HG03575 (cell line): ENCODE measurements around the gene RALGAPB.

Experiments
- ATAC-seq: cut with Tn5 transposase; IDR thresholded peaks from one replicate; pipeline ENCODE4 v1.9.1; 2021; ENCODE audit not compliant: unreplicated experiment, insufficient number of reproducible peaks, low FRiP score; ENCODE audit errors: extremely low read depth

The RALGAPB gene

DNA sequence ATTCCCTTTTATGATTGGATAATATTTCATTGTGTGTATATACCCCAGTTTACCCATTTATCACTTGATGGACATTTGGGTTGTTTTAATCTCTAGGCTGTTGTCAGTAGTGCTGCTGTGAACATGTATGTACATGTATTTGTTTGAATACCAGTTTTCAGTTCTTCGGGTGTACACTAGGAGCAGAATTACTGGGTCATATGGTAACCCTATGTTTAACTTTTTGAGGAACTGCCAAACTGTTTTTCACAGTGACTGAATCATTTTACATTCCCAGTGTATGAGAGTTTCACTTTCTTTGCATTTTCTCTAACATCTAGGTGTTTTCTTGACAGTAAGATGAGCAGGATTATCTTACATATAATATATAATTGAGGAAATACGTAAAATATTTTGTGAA, 63.7 kb downstream of the RALGAPB start:
- ATAC-seq: no peak

DNA sequence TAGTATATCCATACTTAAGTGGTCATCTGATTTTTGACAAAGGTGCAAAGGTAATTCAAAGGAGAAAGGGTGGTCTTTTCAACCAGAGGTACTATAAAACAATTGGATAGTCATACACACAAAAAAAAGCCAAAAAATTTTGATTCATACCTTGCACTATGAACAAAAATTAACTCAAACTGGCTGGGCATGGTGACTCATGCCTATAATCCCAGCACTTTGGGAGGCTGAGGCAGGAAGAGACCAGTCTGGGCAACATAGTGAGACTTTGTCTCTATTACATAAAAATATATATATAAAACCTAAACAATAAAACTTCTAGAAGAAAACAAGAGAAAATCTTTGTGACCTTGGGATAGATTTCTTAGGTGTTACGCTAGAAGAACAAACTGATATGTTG, 64.5 kb downstream of the RALGAPB start:
- ATAC-seq: no peak

DNA sequence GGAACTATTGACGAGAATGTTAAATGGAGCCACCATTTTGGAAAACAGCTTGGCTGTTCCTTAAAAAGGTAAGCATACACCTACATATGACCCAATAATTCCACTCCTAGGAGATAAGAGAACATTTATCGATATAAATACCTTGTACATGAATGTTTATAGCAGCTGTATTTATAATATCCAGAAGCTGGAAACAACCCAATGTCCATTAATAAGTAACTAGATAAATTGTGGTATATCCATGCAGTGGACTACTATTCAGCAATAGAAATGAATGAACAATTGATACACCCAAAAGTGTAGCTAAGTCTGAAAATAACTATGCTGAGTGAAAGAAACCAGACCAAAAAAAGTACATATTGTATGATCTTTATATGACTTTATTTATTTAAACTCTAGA, 66.1 kb downstream of the RALGAPB start:
- ATAC-seq: no peak

DNA sequence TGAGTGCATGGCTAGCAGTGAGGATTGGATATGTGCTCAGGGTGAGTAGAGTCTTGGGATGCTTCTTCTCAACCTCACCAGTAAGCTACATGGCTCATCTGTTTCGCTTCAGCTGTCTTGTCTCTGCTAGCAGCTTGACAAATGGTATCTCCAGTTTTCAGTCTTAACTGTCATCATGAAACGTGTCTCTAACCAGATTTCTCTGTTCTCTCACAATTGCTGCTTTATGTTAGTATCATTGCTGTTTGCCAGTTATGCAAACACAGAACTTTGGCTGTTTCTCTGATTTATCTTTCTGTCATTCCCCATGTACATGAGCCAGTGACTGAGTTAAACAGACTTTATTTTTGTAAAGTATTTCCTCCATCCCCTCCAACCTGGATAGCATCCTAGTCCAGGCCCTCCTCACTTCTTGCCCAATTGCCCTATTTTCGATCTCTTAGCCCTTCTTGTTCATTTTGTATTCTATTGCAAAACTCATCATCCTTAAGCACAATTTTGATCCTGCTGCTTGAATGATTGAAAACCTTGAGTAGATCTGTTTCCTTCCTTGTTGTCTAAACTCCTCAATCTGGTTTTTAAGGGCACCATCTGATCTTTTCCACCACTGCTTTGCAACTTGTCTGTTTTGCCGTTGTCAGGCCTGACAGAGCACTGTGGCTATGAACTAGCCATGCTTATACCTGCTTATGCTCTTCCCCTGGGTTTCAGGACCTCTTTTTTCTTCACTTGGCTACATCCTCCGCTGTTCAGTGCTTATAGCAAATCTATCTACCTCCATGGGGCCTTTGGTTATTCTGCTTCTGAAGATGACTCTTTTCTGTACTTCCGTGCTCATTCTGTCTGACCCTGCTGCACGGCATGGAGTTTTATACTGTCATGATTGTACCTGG, 70.6 kb downstream of the RALGAPB start:
- no peak for ATAC-seq

DNA sequence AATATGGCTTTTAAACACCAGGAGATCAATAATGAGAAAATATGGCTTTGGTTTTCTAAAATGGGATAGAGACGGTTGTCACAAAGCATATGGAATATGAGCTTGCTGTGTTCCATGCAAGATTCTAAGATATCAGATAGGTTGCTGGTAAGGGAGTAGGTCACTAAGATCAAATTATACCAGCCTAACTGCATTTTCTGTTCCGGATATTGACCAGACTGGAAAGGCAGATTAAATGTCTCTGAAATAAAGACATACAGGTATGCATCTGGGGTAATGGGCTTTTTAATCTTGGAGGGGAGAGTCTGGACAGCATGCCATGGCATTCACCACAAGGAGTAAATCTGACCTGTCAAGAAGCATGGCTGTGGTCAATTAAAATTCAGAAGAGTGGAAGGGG, 73.1 kb downstream of the RALGAPB start:
- ATAC-seq: no peak

DNA sequence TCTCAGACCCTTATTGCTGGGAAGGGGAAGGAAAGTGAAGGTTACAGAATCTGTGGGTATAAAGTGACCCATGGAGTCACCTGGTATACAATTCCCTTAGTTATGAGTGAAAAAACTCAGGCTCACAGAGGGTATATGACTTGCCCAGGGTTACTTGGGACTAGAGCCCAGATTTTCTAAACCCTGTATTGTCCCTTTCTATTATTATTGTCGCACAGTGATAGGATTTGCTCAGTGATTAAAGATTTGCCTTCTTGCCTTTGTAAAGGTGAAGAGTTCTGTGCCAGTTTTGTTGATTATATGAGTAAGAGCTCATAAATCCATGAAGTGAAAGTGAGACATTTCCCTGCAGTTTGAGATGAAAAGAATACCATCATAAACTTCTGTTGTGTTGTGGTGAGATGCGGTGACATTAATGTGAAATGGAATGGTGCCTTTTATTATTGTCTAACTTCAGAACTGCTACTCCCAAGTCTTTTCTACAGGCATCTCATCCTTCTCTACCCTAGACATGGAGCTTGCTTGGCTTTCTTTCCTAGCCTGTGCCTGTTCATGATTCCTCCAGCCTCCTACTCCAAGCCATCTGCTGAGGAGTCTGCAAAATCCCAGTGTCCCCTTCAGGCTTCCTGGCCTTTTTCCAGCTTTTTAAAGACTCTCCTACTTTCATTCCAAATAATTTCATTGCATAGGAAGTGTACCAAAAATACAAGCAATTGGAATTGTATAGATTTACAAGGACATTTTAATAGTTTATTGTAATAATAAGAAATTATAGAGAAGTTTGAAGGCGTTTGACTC, 74.8 kb downstream of the RALGAPB start:
- ATAC-seq: no peak

DNA sequence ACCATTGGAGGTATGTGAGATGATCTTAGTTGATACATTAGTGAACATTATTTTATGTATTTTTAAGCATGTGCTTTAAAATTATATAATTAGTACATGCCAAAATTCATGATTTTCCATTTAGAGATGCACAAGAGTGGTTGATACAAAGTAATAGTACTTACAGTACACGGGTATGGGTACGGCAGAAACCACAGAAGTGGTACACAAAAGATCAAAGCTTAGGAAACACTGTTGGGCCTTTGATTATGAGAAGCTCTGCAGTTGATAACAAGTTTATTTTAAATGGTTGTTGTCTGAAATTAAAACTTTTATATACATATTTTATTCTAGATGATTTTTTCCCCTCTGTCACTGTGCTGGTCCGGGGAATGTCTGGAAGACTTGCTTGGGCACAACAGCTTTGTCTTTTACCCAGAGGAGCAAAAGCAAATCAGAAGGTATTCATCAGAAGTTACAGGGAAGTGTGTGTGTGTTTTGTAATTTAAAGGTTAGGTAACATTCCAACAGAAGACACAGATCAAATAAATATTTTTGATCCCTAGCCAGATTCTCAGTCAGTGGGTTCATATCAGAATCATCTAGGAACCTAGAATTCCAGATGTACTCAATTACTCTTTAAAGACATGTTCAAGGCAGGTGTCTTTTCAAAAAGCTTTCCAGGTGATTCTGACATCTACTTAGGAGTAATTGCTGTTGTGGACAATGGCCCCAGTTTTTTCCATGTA, 75.9 kb downstream of the RALGAPB start:
- ATAC-seq: no peak

DNA sequence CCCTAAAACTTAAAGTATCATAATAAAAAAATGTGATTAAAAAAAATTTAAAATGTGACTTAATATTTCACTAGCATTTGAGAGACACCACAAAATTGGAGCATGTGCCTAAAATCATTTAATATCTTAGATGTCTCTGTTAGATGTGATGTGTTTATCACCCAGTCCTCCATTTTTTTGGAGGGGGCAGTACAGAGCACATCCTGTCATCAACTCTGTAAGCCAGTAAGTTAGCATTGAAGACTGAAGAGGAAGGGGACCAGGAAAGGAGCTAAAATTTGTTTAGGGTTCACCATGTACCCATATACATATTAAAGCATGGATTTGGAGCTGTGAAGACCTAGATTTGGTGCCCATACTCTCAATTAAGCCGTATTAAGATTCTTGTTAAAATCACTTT, 77.6 kb downstream of the RALGAPB start:
- ATAC-seq: no peak

DNA sequence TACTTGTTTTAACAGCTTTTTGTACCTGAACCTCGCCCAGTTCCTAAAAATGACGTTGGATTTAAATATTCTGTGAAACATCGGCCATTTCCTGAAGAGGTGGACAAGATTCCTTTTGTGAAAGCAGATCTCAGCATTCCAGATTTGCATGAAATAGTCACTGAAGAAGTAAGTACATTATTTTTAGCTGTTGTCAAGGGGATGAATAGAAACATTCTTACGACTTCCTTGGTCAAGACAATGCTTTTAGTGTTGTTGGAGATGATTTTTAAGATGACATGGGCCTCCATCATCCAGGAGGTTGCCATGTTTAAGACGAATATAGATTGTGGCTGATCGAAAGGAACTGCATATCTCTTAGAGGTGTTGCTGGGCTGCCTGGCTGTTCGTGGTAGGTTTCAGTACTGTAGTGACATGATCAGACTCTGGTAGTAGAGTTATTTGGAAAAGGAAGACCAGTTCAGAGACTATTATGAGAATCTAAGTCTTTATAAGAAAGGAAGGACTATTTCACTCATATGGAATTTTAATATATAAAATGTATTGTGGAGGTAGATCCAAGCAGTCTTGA, 78.5 kb downstream of the RALGAPB start:
- no peak for ATAC-seq

DNA sequence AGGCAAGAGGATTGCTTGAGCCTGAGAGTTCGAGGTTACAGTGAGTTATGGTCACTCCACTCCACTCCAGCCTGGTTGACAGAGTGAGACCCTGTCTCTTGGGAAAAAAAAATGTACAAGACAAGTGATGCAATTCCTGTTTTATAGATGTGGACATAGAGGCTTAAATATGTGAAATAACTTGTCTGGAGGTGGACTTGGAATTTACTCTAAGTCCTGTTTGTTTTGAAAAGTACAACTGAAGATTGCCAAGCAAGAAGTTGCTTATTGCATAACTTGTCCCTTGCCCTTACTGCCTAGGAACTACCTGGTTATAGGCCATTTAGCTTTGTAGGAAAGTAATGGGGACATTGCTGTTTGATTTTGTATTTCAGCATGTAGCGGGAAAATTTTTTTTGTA, 82.3 kb downstream of the RALGAPB start:
- ATAC-seq: no peak

DNA sequence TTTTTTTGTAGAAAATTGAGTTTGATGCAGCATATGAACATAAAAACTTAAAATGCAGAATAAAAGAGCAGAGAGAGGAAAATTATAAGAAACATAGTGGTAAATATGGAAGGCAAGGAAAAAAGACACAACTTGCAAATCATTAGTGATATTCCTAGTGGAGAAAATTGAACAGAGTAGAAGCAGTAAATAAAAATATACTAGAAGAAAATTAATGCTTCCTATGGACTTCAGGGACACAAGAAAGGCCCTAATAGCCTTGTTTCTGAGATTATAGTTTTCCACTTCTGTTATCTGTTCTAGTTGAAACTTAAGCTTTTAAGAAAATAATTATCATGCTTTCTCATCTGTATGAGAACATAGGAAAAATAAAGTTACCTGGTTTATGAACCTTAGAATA, 82.8 kb downstream of the RALGAPB start:
- ATAC-seq: no peak

DNA sequence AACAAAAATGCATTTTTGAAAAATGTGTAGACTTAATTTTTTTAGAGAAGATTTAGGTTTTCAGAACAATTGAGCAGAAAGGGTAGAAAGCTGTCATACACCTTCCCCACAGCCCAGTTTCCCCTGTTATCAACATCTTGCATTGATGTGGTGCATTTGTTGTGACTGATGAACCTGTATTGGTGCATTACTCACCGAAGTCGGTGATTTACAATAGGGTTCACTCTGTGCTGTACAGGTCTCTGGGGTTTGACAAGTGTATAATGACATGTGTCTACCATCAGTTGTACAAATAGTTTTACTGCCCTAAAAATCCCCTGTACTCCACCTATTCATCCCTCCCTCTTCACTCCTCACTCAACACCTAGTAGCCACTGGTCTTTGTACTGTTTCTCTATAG, 84.5 kb downstream of the RALGAPB start:
- no peak for ATAC-seq

DNA sequence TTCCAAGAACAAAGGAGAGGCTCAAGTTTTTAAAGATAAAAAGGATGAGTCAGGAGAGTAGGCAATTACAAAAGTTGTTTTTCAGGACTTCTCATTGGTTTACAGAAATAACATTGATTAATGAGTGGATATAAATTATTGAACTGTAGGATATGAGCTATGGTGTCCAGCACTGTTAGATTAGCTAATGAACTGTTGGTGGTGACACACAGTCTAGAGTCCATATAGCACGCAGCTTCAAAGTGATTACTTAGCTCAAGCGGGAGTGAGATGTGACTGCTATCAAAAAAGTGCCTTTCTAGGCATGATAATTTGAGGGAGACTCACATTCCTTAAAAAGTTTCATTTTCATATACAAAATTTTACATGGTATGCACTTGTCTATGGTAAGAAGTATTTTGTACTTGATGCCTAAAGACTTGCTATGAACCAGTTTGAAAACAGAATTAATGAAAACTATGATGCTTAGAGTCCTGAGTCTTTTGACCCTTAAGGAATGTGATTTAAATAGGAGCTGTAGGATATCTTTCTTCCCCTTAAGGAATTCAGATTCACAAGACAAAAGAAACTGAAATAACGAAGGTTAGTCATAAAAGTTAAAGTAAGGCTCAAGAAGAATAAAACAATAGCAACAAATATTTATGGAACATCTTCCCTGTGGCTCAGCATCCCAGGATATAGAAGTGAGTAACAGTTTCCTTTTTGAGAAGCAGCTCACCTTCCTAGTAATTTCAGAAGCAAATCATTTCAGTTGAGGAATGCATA, 86.1 kb downstream of the RALGAPB start:
- ATAC-seq: no peak

DNA sequence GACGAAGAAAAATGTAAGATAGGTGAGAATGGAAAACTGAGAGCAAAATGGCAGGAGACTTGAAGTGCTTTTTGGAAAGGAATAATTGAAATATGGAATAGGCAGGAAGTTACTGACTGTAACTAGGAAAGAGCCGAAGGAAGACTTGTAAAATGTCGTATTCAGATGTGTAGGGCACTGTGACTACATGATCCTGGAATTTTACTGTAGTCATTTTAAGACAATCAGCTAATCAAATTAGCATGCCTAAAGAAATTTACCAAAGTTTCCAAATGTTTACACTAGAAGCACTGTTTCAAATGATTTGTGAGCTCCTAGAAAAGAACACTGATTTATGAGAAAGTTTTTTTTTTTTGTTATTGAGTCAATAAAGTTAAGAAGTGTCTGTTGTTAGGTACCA, 87.1 kb downstream of the RALGAPB start:
- no peak for ATAC-seq

DNA sequence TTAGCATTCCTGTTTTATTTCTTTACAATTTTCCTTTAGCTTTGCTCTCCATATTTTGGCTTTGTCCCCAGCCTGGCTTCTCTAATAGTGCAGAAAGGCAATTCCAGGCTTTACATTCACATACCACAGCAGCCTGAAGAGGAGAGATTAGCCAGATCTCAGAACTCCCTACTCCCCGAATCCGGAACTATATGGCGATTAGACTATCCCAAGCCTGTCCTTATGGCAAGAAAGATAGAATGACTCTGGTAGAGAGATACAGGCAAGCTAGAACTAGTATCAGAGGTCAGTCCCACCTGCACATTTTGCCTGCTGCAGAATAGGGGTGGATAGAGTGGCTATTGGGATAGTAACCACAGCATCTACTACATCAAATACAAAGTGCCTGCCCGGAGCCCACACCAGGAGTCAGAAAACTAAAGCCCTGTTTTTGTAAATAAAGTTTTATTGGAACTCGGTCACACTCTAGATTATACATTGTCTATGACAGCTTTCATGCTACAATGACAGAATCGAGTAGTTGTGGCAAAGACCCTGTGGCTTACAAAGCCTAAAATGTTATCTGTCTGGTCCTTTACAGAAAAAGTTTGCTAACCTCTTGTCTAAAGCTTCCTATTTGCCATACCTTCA, 91.3 kb downstream of the RALGAPB start:
- no peak for ATAC-seq

DNA sequence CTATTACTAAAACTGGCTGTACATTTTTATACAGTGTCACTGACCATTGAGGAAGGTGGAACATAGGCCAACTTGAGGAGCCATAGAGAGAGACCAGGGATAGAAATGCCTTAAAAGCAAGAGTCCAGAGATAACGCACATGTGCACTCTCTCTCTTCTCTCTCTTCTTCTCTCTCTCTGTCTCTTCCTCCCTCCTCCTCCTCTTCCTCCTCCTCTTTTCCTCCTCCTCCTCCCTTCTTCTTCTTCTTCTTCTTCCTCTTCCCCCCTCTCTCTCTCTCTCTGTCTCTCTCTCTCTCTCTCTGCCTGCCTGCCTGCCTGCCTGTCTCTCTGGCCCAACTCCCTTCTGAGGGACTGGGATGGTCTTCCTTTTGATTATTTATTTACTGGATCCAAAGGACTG, 92.0 kb downstream of the RALGAPB start:
- ATAC-seq: no peak

DNA sequence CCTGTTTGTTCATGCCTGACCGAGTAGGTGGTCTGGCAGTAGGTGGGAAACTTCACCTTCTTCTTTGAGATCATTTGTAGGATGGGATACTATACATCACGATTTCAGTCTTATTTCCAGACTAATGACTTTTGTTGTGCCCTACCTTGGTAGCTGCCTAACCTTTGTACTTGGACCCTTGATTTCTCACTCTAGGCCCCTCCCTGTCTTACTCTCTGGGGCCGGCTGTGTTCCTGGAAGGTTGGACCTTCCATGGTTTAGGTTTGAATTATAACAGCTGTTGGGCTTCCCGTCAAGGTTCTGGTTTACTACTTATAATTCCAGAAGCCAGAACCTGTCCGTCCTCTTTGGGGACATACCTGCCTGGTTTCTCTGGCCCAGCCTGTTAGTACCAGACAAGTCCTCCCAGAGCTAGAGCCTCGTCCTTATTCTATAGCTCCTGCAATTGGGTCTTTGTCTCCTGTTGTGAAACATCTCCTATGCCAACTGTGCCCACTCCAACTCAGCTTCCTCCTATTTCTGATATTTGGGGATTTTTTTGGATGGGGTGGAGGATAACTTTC, 93.5 kb downstream of the RALGAPB start:
- no peak for ATAC-seq
